NB4 (cell line): ENCODE measurements around the gene ONECUT3.
"Not testable (repeated sequence)": the region's sequence is repeated elsewhere in the genome, so short reads cannot be mapped to it uniquely, and the experiment has no call there.

Experiments used
- POLR2A ChIP-seq: IDR thresholded peaks from 2 replicates; pipeline ENCODE4 v1.6.1; 2011; ENCODE audit warnings: mild to moderate bottlenecking; ENCODE audit not compliant: insufficient read length; ENCODE audit errors: extremely low read depth
- TF ChIP-seq, protein P1 (sequence below): IDR thresholded peaks from one replicate; pipeline ENCODE4 v1.5.1; 2012; ENCODE audit warnings: low read depth, low read length

DNA sequence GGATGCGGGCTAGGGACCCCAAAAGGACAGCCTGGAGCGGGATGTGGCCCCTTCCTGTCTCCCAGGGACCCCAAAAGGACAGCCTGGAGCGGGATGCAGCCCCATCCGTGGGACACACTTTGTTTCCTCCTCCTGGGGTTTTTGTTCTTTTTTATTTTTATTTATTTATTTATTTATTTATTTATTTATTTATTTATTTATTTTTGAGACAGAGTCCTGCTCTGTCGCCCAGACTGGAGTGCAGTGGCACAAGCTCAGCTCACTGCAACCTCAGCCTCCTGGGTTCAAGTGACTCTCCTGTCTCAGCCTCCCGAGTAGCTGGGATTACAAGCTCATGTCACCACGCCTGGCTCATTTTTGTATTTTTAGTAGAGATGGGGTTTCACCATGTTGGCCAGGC is 44.0 kb downstream of the ONECUT3 start:
- TF ChIP-seq, protein P1, sequence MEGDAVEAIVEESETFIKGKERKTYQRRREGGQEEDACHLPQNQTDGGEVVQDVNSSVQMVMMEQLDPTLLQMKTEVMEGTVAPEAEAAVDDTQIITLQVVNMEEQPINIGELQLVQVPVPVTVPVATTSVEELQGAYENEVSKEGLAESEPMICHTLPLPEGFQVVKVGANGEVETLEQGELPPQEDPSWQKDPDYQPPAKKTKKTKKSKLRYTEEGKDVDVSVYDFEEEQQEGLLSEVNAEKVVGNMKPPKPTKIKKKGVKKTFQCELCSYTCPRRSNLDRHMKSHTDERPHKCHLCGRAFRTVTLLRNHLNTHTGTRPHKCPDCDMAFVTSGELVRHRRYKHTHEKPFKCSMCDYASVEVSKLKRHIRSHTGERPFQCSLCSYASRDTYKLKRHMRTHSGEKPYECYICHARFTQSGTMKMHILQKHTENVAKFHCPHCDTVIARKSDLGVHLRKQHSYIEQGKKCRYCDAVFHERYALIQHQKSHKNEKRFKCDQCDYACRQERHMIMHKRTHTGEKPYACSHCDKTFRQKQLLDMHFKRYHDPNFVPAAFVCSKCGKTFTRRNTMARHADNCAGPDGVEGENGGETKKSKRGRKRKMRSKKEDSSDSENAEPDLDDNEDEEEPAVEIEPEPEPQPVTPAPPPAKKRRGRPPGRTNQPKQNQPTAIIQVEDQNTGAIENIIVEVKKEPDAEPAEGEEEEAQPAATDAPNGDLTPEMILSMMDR = not testable (repeated sequence)
- TF ChIP-seq POLR2A = not testable (repeated sequence)
